Right atrium auricular region (tissue), 2 donors: Measurements from ENCODE around the gene SLC49A4. TPM values are rescaled to one million over a fixed set of nuclear protein-coding genes. Genes with fewer than 3 reads are reported as not detected.

ENCODE experiments used
- DNase-seq: peaks from one replicate; pipeline ENCODE4 v3.0.0-alpha.2; 2019; ENCODE audit warnings: low spot score
- H3K27ac ChIP-seq, 2 donors: fragments of 200-600 bp; sonication (generic); 1 replicate in 1 of 2; 2 replicates in 1 of 2; pipeline ENCODE4 v1.5.1; 2016 to 2019
- H3K27me3 ChIP-seq, 2 donors: fragments of 200-600 bp; sonication (generic); one replicate each; pipeline versions ENCODE4 v1.5.1 to v1.6.0; 2017 to 2019
- H3K36me3 ChIP-seq: fragments of 200-600 bp; sonication (generic); one replicate; pipeline ENCODE4 v1.5.1; 2016
- H3K4me1 ChIP-seq, 2 donors: fragments of 200-600 bp; sonication (generic); one replicate each; pipeline versions ENCODE4 v1.5.1 to v1.6.0; 2017 to 2019
- H3K4me3 ChIP-seq, 2 donors: fragments of 200-600 bp; sonication (generic); 1 replicate in 1 of 2; 2 replicates in 1 of 2; pipeline ENCODE4 v1.5.1; 2017 to 2019; ENCODE audit warnings: mild to moderate bottlenecking in 1 of 2, moderate library complexity in 1 of 2
- H3K9me3 ChIP-seq, 2 donors: fragments of 200-600 bp; sonication (generic); one replicate each; pipeline ENCODE4 v1.5.1; 2019
- total RNA-seq, 2 donors: library from RNA; depleted of rRNA; stranded (reverse); fragments of >200 nt; gene quantifications; one replicate each; pipeline ENCODE4 v1.1.0, GENCODE V29; 2016
- TF ChIP-seq, protein P1 (sequence below), 2 donors: fragments of 200-600 bp; sonication (generic); IDR thresholded peaks; one replicate each; pipeline ENCODE4 v1.5.1; 2019; ENCODE audit warnings: antibody characterized with exemption in 2 of 2

SLC49A4 gene
- total RNA-seq, 2 donors from 2014 or later: 22.9 to 25.7 TPM

DNA sequence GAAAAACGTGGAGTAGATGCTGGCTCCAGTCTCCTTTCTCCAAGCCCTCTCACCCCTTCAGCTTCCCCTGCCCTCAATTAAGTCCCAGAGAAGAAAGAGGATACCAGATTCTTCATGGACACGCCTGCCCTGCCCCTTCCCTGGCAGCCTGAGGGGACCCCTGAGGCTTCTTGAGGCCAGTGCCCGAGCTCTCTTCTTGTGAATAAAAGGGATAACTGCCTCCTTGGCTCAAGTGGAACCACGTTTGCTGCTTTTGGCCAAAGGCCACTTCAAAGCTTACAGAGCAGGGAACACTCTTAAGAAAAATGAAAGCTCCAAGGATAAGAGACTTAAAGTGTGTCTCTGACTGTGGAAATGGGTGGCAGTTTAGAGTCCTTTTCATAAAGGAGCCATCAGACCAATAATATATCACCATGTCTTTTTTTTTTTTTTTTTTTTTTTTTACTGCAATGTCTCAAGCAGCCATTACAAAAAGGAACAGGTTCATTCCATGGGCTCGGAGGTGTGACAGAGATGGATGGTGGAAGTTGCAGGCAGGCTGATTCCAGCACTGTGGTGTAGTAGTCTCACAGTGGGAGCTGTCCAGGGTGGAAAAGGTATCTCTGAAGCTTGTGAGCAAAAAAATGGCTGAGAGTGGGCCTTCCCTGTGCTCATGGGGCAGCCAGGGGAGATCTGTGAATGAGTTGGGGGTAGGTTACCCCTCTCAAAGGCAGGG is 123.9 kb downstream of the SLC49A4 start:
- TF ChIP-seq, protein P1, sequence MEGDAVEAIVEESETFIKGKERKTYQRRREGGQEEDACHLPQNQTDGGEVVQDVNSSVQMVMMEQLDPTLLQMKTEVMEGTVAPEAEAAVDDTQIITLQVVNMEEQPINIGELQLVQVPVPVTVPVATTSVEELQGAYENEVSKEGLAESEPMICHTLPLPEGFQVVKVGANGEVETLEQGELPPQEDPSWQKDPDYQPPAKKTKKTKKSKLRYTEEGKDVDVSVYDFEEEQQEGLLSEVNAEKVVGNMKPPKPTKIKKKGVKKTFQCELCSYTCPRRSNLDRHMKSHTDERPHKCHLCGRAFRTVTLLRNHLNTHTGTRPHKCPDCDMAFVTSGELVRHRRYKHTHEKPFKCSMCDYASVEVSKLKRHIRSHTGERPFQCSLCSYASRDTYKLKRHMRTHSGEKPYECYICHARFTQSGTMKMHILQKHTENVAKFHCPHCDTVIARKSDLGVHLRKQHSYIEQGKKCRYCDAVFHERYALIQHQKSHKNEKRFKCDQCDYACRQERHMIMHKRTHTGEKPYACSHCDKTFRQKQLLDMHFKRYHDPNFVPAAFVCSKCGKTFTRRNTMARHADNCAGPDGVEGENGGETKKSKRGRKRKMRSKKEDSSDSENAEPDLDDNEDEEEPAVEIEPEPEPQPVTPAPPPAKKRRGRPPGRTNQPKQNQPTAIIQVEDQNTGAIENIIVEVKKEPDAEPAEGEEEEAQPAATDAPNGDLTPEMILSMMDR (IDR thresholded peaks at IDR 0.05): no peak
- no peak overlapping the region for H3K4me3 ChIP-seq
- no peaks in the 10 kb centered on the region for H3K4me1 ChIP-seq
- DNase-seq: no peak
- no peaks in the 10 kb centered on the region for H3K36me3 ChIP-seq
- no peak overlapping the region for H3K27ac ChIP-seq
- H3K9me3 ChIP-seq: no peaks in the 10 kb centered on the region
- no peaks in the 10 kb centered on the region for H3K27me3 ChIP-seq

DNA sequence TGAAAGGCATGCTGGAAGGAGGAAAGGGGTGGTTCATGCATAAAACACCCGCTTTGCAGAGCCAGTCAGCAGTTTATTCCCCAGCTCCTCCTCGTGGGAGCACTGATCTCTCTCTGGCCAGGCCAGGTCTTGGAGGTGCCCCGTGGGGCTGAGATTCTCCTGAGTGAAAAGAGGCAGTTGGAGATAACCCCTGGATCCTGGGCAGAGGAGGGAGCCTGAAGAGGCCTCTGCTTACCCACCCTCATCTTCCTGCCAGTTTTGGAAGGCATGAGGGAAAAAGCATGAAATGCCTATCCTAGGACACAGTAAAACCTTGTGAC is 124.4 kb downstream of the SLC49A4 start:
- TF ChIP-seq, protein P1 (IDR thresholded peaks at IDR 0.05): no peak
- no peaks in the 10 kb centered on the region for H3K4me1 ChIP-seq
- H3K9me3 ChIP-seq: no peaks in the 10 kb centered on the region
- DNase-seq: no peak
- H3K27ac ChIP-seq: no peak overlapping the region
- H3K4me3 ChIP-seq: no peak overlapping the region
- H3K36me3 ChIP-seq: no peaks in the 10 kb centered on the region
- H3K27me3 ChIP-seq: no peaks in the 10 kb centered on the region

DNA sequence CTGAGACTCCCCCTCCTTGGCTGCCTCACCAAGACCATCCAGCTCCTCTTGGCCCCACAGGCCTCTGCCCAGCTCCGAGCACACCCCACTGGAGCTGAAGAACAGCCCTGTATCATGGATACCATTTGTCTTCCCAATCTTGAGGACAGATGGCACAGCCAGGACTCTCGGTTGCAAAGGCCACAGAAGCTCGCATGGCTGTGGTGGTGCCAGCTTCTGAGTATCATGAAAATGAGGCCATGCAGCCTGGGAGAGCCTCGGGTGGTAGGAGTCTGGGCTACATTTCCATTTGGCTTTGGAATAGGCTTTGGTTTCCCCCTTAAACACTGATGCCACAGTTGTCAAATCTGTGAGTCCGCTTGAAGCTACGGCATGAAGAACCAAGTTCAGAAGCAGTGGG is 126.1 kb downstream of the SLC49A4 start:
- H3K27me3 ChIP-seq: no peaks in the 10 kb centered on the region
- DNase-seq: no peak
- H3K36me3 ChIP-seq: no peaks in the 10 kb centered on the region
- H3K9me3 ChIP-seq: no peaks in the 10 kb centered on the region
- TF ChIP-seq, protein P1 (IDR thresholded peaks at IDR 0.05): no peak
- no peaks in the 10 kb centered on the region for H3K4me1 ChIP-seq
- H3K4me3 ChIP-seq: no peak overlapping the region
- H3K27ac ChIP-seq: no peak overlapping the region

GRCh38 chr3:122921791-122922651 is 127.2 kb downstream of the SLC49A4 start:
- H3K4me1 ChIP-seq: no peaks in the 10 kb centered on the region
- no peaks in the 10 kb centered on the region for H3K27me3 ChIP-seq
- H3K36me3 ChIP-seq: no peaks in the 10 kb centered on the region
- DNase-seq: no peak
- TF ChIP-seq, protein P1 (IDR thresholded peaks at IDR 0.05): no peak
- H3K27ac ChIP-seq: no peak overlapping the region
- no peaks in the 10 kb centered on the region for H3K9me3 ChIP-seq
- no peak overlapping the region for H3K4me3 ChIP-seq

- DNase-seq: no peak
- H3K27ac ChIP-seq: no peak overlapping the region
- H3K27me3 ChIP-seq: no peaks in the 10 kb centered on the region
- no peak overlapping the region for H3K4me3 ChIP-seq
- no peaks in the 10 kb centered on the region for H3K36me3 ChIP-seq
- TF ChIP-seq, protein P1 (IDR thresholded peaks at IDR 0.05): no peak
- no peaks in the 10 kb centered on the region for H3K9me3 ChIP-seq
- no peaks in the 10 kb centered on the region for H3K4me1 ChIP-seq
Observed at GRCh38 chr3:122923611-122924010, 128.7 kb downstream of the SLC49A4 start.
